Putamen (tissue), 1 donor: ENCODE measurements around the gene HNRNPH1.
A peak's percentile ranks its signal among the peaks of the same experiment; 100 is the strongest.
"Not testable (repeated sequence)": the region's sequence is repeated elsewhere in the genome, so short reads cannot be mapped to it uniquely, and the experiment has no call there.

Experiments used
- DNase-seq: peaks from one replicate; pipeline ENCODE4 v3.0.0-alpha.2; 2016; ENCODE audit warnings: low spot score

Gene HNRNPH1

GRCh38 chr5:179623003-179623905, at the start of gene HNRNPH1:
TSS of gene HNRNPH1 (minus strand) at chr5:179623671. CDS start at chr5:179623133, 538 bp downstream.
- DNase-seq: peak; percentile 99

GRCh38 chr5:179668391-179668790, 44.9 kb upstream of the HNRNPH1 start:
- DNase-seq: peak; percentile 36

GRCh38 chr5:179661647-179662046, 38.2 kb upstream of the HNRNPH1 start:
- DNase-seq: not testable (repeated sequence)

DNA sequence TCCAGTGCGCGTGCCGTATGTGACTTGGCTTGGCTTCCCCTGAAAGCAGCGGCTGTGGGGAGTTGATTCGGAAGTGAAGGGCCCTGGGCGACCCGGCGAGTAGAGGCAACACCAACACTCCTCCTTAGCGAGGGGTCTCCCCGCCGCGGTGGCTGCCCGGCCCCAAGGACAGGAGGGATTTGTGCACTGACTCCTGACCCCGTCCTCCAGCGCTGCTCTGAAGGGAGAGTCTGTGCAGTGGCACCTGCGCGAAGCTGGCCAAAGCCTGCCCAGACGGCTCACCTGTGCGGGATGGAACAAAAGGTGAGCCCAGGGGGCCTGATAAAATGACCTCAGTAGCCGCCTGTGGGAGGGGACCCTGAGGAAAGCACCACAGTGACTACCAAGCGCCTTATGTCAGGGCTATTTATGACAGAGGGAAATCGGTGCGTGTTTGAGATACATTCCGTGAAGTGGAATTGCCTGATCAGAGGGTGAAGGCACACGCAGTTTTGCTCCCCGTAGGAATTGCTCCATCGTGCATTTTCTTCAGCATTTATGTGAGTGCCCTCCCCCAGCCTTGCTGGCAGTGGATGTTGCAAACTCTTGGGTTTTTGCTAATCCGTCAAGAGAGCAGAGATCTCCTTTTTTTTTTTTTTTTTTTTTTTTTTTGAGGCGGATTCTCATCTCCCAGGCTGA, 34.8 kb upstream of the HNRNPH1 start:
- not testable (repeated sequence) for DNase-seq

DNA sequence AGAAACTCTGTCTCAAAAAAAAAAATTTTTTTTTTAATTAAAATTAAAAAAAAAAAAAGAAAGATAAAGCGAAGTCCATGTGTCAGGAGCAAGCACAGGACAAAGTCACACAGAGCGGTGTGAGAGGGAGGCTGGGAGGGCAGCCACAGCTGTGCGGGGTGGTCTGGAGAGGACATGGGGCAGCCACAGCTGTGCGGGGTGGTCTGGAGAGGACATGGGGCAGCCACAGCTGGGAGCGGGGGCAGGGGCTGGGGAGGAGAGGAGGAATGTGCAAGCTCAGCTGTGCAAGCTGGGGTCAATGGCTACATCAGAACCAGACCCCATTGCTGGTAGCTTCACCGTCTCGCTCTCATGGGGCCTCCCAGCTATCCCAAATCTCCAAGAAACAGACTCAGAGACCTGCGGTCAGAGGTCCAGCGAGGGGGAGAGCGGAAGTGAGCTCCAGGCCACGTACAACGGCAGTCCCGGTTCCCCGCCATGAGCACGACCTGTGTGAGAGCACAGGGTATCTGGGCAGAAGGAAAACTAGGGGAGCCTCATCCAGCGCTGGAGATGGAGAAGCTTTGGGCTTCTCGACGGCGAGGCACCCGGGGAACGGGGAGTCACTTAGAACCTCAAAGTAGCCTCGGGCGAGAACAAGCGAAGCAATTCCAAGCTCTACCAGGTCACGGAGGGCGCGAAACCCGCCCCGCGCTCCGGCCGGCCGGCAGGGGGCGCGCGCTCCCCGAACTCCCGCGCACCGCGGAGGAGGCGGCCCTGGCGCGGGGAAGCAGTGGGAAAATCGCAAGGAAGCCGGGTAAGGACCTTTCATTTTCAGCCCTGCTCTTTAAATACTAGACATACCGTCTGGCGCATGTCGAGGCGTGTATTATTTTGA, 34.1 kb upstream of the HNRNPH1 start:
- not testable (repeated sequence) for DNase-seq

GRCh38 chr5:179653135-179653534, 29.7 kb upstream of the HNRNPH1 start:
- not testable (repeated sequence) for DNase-seq

GRCh38 chr5:179650245-179650644, 26.8 kb upstream of the HNRNPH1 start:
- not testable (repeated sequence) for DNase-seq

DNA sequence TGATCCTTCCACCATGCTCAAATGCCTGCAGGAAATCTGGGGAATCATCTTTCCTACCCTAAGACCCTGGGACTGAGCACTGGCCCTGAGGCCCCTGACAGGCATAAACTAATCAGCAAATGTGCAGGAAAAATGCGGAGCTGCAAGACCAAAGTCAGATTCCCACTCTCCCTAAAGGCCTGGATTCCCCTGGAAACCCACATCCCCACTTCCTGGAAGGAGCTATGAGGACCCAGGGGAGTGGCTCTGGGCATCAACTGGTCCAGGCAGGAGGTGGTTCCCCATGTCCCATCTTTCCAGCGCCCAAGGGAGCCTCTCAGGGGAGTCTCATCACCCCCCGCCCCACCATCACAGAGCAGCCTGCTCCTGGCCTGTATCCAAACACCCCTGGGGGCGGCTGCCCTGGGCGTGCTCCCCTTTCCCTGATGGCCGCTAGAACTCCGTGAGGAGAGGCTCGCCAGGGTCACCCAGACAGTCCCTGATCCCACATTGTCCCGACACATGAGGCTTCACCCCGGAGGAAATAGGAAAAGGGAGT, 25.8 kb upstream of the HNRNPH1 start:
- DNase-seq: not testable (repeated sequence)

DNA sequence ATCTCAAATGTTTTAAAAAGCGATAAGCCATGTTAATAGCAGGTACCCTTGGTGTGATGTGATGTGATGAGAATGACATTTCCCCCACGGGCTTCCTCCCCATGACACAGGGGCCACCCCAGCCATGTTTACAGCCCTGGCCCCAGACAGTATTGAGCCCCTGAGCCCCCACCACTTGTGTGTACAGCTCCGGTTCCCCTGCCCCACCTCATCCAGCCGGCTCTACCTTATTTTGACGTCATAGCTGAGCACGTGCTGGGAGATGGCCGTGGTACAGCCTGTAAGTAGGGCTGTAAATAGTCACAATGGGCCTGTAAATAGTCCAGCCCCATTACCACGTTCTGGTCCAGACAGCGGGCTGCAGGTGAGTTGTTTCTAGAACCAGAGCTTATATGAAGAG, 24.9 kb upstream of the HNRNPH1 start:
- DNase-seq: no peak

- DNase-seq: not testable (repeated sequence)
These were observed 21.3 kb upstream of the HNRNPH1 start for GRCh38 chr5:179644766-179645165.

DNA sequence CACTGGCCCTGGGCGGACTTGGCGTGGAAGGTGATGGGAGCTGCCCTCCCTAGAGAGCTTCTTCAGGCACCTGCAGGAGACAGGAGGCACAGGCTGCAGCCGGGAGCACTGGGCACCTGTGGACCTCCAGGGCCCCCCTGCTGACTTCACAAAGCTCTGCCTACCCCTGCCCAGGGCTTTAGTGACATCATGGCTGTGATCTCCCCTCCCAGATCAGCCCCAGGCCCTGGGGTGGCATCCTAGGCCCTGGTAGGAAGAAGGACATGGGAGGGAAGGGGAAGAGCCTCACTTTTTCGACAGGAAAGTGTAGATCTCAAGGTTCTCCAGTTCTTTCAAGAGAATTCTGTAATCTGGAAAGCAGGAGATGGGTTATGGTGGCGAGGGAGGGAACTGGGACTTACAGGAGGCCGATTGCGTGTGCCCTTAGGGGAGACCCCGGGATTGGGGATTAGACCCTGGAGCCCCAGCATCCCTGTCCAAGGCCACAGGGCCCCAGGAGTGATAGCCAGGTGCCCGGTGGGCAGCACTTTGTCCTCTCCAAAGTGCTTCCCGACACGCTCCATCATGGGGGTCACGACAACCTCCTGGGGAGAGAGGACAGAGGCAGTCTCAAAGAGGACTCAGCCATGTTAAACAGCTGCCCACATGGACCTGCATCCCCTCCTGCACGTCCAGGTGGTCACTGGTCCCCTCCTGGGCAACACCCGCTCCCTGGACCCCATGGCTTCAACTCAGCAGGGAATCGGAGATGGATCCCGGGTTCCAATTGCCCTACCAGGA, 19.9 kb upstream of the HNRNPH1 start:
- DNase-seq: not testable (repeated sequence)

DNA sequence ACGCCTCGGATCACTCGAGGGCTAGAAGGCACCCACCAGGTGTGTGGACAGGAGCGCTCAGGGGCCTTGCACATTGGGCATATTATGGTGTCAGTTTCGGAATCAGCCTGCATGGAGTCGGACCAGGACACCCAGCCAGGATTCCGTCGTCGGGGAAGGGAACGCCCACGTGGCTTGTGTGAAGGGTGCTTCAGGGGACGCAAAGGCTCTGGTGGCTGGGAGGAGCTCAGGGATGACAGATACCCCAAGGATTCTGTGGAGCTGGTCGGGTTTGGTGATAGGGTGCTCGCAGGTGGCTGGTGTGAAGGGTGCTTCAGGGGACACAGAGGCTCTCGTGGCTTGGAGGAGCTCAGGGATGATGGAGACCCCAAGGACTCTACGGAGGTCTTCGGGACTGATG, 19.2 kb upstream of the HNRNPH1 start:
- DNase-seq: not testable (repeated sequence)

- DNase-seq: not testable (repeated sequence)
These were observed 18.3 kb upstream of the HNRNPH1 start for GRCh38 chr5:179641745-179642144.

DNA sequence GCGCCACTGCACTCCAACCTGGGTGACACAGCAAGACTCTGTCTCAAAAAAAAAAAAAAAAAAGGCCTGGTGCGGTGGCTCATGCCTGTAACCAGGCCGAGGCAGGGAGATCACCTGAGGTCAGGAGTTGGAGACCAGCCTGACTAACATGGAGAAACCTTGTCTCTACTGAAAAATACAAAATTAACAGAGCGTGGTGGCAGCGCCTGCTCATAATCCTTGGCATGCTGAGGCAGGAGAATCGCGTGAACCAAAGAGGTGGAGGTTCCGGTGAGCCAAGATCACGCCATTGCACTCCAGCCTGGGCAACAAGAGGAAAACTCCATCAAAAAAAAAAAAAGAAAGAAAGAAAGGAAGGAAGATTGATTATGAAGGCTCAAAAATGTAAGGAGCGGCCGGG, 15.8 kb upstream of the HNRNPH1 start:
- DNase-seq: not testable (repeated sequence)

DNA sequence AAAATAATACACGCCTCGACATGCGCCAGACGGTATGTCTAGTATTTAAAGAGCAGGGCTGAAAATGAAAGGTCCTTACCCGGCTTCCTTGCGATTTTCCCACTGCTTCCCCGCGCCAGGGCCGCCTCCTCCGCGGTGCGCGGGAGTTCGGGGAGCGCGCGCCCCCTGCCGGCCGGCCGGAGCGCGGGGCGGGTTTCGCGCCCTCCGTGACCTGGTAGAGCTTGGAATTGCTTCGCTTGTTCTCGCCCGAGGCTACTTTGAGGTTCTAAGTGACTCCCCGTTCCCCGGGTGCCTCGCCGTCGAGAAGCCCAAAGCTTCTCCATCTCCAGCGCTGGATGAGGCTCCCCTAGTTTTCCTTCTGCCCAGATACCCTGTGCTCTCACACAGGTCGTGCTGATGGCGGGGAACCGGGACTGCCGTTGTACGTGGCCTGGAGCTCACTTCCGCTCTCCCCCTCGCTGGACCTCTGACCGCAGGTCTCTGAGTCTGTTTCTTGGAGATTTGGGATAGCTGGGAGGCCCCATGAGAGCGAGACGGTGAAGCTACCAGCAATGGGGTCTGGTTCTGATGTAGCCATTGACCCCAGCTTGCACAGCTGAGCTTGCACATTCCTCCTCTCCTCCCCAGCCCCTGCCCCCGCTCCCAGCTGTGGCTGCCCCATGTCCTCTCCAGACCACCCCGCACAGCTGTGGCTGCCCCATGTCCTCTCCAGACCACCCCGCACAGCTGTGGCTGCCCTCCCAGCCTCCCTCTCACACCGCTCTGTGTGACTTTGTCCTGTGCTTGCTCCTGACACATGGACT, 11.1 kb upstream of the HNRNPH1 start:
- not testable (repeated sequence) for DNase-seq

DNA sequence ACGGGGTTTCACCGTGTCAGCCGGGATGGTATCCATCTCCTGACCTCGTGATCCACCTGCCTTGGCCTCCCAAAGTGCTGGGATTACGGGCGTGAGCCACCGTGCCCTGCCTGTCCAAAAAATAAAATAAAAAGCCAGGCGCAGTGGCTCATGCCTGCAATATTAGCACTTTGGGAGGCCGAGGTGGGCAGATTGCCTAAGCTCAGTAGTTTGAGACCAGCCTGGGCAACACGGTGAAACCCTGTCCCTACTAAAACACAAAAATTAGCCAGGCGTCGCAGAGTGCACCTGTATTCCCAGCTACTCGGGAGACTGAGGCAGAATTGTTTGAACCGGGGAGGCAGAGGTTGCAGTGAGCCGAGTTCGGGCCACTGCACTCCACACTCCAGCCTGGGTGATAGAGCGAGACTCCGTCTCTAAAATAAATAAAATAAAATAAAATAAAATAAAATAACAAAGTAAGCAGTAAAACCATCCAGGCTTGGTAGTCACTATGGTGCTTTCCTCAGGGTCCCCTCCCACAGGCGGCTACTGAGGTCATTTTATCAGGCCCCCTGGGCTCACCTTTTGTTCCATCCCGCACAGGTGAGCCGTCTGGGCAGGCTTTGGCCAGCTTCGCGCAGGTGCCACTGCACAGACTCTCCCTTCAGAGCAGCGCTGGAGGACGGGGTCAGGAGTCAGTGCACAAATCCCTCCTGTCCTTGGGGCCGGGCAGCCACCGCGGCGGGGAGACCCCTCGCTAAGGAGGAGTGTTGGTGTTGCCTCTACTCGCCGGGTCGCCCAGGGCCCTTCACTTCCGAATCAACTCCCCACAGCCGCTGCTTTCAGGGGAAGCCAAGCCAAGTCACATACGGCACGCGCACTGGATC, 10.3 kb upstream of the HNRNPH1 start:
- DNase-seq: not testable (repeated sequence)

GRCh38 chr5:179624841-179625271, 1.4 kb upstream of the HNRNPH1 start:
- no peak for DNase-seq

- no peak for DNase-seq
These were observed 653 bp upstream of the HNRNPH1 start for GRCh38 chr5:179623906-179624741.
